Measurements from ENCODE around the gene COL6A3. TPM values are rescaled to one million over a fixed set of nuclear protein-coding genes. Genes with fewer than 3 reads are reported as not detected.

The COL6A3 gene
- total and polyA plus RNA-seq, 9 of the 15 experiments (the other 6 are each of a cell fraction or from before 2014, with no cell fraction given) = 0.07 to 4.1 (median 1.5) TPM

GRCh38 chr2:237361194-237362004 is 52.6 kb downstream of the COL6A3 start:
- H2AFZ ChIP-seq (ENCODE audit: low read depth, low read length) = no peak overlapping the region
- intact Hi-C loops (cut with micrococcal nuclease) (no loop called here), in situ Hi-C loops (cut with MboI) (no loop called here)
- TF ChIP-seq KDM2B (CRISPR knock-in tag; IDR thresholded peaks at IDR 0.05) = no peak
- TF ChIP-seq KLF13 (tag; IDR thresholded peaks at IDR 0.05; ENCODE audit: borderline replicate concordance, low read depth) = no peak
- no peak for TF ChIP-seq C11orf30 (IDR thresholded peaks at IDR 0.05; ENCODE audit: low read depth)
- no peak for TF ChIP-seq BHLHE40 (IDR thresholded peaks at IDR 0.05; ENCODE audit: low read length)
- no peak for TF ChIP-seq PHF20 (IDR thresholded peaks at IDR 0.05; ENCODE audit: partially characterized antibody)
- no peak for TF ChIP-seq WHSC1 (IDR thresholded peaks at IDR 0.05; ENCODE audit: low read length)
- 14% methylated on average over 16 of the region's 22 CpGs for WGBS (ENCODE audit: insufficient coverage, low coverage, missing lambda C conversion rate)
- H3K4me1 ChIP-seq (replicated peaks in 1 of 2; ENCODE audit: control insufficient read depth in 2 of 2, insufficient read depth in 2 of 2, low read length in 2 of 2) = no peaks in the 10 kb centered on the region
- no peak overlapping the region for H3K4me2 ChIP-seq (ENCODE audit: insufficient read depth, low read length)
- no peaks in the 10 kb centered on the region for H4K20me1 ChIP-seq (replicated peaks; ENCODE audit: control insufficient read depth, insufficient read depth, low read length)
- FAIRE-seq (no peak), ATAC-seq (no peak), DNase-seq (ENCODE audit: extremely low read depth in 1 of 4, low spot score in 3 of 4) (no peak)
- no peak overlapping the region for H3K27ac ChIP-seq (ENCODE audit: extremely low read depth, low read depth, low read length)
- BruUV-seq (replicated peaks) = no TSS peak
- no peaks in the 10 kb centered on the region for H3K36me3 ChIP-seq (ENCODE audit: control insufficient read depth, insufficient read depth, low read length)
- H3K4me3 ChIP-seq = no peak overlapping the region
- no peaks in the 10 kb centered on the region for H3K79me2 ChIP-seq (ENCODE audit: control insufficient read depth, insufficient read depth, low read length)
- CTCF ChIA-PET (ENCODE audit: low intra/inter-chr PET ratio) = no interaction called here
- H3K9ac ChIP-seq (ENCODE audit: insufficient read depth in 1 of 2, low read depth in 2 of 2, low read length in 2 of 2) = no peak overlapping the region
- no peaks in the 10 kb centered on the region for H3K9me3 ChIP-seq (replicated peaks; ENCODE audit: control insufficient read depth, insufficient read depth, low read depth, low read length)
- H3K27me3 ChIP-seq (ENCODE audit: control insufficient read depth in 2 of 2, insufficient read depth in 2 of 2, low read length in 2 of 2) = peaks cover 0 to 36% of the 10 kb centered on the region in 2 experiments; a peak in 4 of 5 replicates
- no peaks in the 10 kb centered on the region for H3K9me1 ChIP-seq (ENCODE audit: control insufficient read depth, insufficient read depth, low read length)
- POLR2A ChIA-PET = no interaction called here

Measured in K562 (cell line).